Loucy (cell line): ENCODE results near the gene PBX1.

Source experiments
- H2AFZ ChIP-seq: fragments of 200-600 bp; sonication (generic); 2 replicates; pipeline ENCODE4 v1.6.0; 2016; ENCODE audit warnings: antibody characterized with exemption, mild to moderate bottlenecking, low read length, moderate library complexity
- H3F3A ChIP-seq: fragments of 200-600 bp; 2 replicates; pipeline ENCODE4 v1.6.0; 2016; ENCODE audit warnings: antibody characterized with exemption, low read depth, mild to moderate bottlenecking
- H3K27me3 ChIP-seq: fragments of 200-600 bp; sonication (generic); 2 replicates; pipeline ENCODE4 v1.6.1; 2014; ENCODE audit warnings: low read length, mild to moderate bottlenecking; ENCODE audit not compliant: insufficient read depth, poor library complexity, severe bottlenecking
- H3K36me3 ChIP-seq: fragments of 200-600 bp; sonication (generic); 2 replicates; pipeline ENCODE4 v1.6.1; 2016; ENCODE audit warnings: low read length; ENCODE audit not compliant: insufficient read depth
- H3K4me1 ChIP-seq: fragments of 200-600 bp; sonication (generic); 2 replicates; pipeline ENCODE4 v1.5.1; 2014; ENCODE audit warnings: low read length, mild to moderate bottlenecking; ENCODE audit not compliant: insufficient read depth, poor library complexity, severe bottlenecking
- H3K4me2 ChIP-seq: fragments of 200-600 bp; sonication (generic); 2 replicates; pipeline ENCODE4 v1.6.0; 2014; ENCODE audit warnings: antibody characterized with exemption, low read length, low read depth, mild to moderate bottlenecking; ENCODE audit not compliant: poor library complexity, severe bottlenecking
- H3K4me3 ChIP-seq: fragments of 200-600 bp; sonication (generic); 2 replicates; pipeline ENCODE4 v1.5.1; 2014; ENCODE audit warnings: low read length, mild to moderate bottlenecking, mixed read lengths; ENCODE audit not compliant: poor library complexity, severe bottlenecking
- H3K79me2 ChIP-seq: fragments of 200-600 bp; sonication (generic); 2 replicates; pipeline ENCODE4 v1.6.1; 2014; ENCODE audit warnings: low read length; ENCODE audit not compliant: insufficient read depth
- H3K9ac ChIP-seq: fragments of 200-600 bp; sonication (generic); 2 replicates; pipeline ENCODE4 v1.6.0; 2014; ENCODE audit warnings: mild to moderate bottlenecking, low read depth, low read length, moderate library complexity; ENCODE audit not compliant: poor library complexity, severe bottlenecking
- H3K9me2 ChIP-seq: fragments of 200-600 bp; sonication (generic); replicated peaks from 2 replicates; pipeline ENCODE4 v1.6.1; 2016; ENCODE audit warnings: low read depth, low read length, mixed read lengths
- H3K9me3 ChIP-seq: fragments of 200-600 bp; sonication (generic); 2 replicates; pipeline ENCODE4 v1.6.1; 2014; ENCODE audit warnings: mild to moderate bottlenecking, antibody characterized with exemption, low read length, low read depth; ENCODE audit not compliant: insufficient read depth
- H4K20me1 ChIP-seq: fragments of 200-600 bp; sonication (generic); 2 replicates; pipeline ENCODE4 v1.6.0; 2014; ENCODE audit warnings: antibody characterized with exemption, low read length, mild to moderate bottlenecking; ENCODE audit not compliant: insufficient read depth, poor library complexity, severe bottlenecking
- CTCF ChIP-seq: fragments of 200-600 bp; sonication (generic); conservative IDR thresholded peaks from 2 replicates; pipeline ENCODE4 v1.5.1; 2014; ENCODE audit warnings: mild to moderate bottlenecking, antibody characterized with exemption, low read length
- EZH2phosphoT487 ChIP-seq: fragments of 200-600 bp; IDR thresholded peaks from 2 replicates; pipeline ENCODE4 v1.6.1; 2018; ENCODE audit warnings: antibody characterized with exemption, mild to moderate bottlenecking, moderate library complexity, borderline replicate concordance

The PBX1 gene

GRCh38 chr1:164561472-164561871 lies 2.5 kb downstream of the PBX1 start:
- TF ChIP-seq CTCF, result no peak
- no peak for TF ChIP-seq EZH2phosphoT487
- Histone ChIP-seq H3K27me3 (peaks cover 4% of the 10 kb centered on the region), H3K4me3 (no peak overlapping the region), H3F3A (no peaks in the 10 kb centered on the region), H3K9me2 (no peaks in the 10 kb centered on the region), H3K36me3 (no peaks in the 10 kb centered on the region), H2AFZ (no peak overlapping the region), H4K20me1 (no peaks in the 10 kb centered on the region), H3K79me2 (no peaks in the 10 kb centered on the region), H3K9ac (no peak overlapping the region), H3K4me1 (no peaks in the 10 kb centered on the region), H3K9me3 (no peaks in the 10 kb centered on the region), H3K4me2 (no peak overlapping the region)

GRCh38 chr1:164562061-164562460 lies 3.1 kb downstream of the PBX1 start:
- Histone ChIP-seq H3F3A (no peaks in the 10 kb centered on the region), H3K36me3 (no peaks in the 10 kb centered on the region), H3K9ac (no peak overlapping the region), H3K4me1 (no peaks in the 10 kb centered on the region), H3K4me2 (no peak overlapping the region), H3K4me3 (no peak overlapping the region), H3K27me3 (peaks cover 4% of the 10 kb centered on the region), H3K79me2 (no peaks in the 10 kb centered on the region), H4K20me1 (no peaks in the 10 kb centered on the region), H2AFZ (no peak overlapping the region), H3K9me3 (no peaks in the 10 kb centered on the region), H3K9me2 (no peaks in the 10 kb centered on the region)
- TF ChIP-seq CTCF (no peak), EZH2phosphoT487 (no peak)

- Histone ChIP-seq H3K4me3 (no peak overlapping the region), H3K9me2 (no peaks in the 10 kb centered on the region)
These were observed 3.5 kb downstream of the PBX1 start for GRCh38 chr1:164562511-164562910.

More at GRCh38 chr1:164562511-164562910, 3.5 kb downstream of the PBX1 start:
- no peaks in the 10 kb centered on the region for H3K79me2 ChIP-seq
- H3F3A ChIP-seq, result no peaks in the 10 kb centered on the region
- H3K4me1 ChIP-seq, result no peaks in the 10 kb centered on the region
- TF ChIP-seq CTCF, result no peak
- H3K36me3 ChIP-seq, result no peaks in the 10 kb centered on the region
- H3K4me2 ChIP-seq, result no peak overlapping the region
- no peak overlapping the region for H2AFZ ChIP-seq
- H3K27me3 ChIP-seq, result peaks cover 4% of the 10 kb centered on the region
- H3K9ac ChIP-seq, result no peak overlapping the region
- H4K20me1 ChIP-seq, result no peaks in the 10 kb centered on the region
- no peaks in the 10 kb centered on the region for H3K9me3 ChIP-seq
